ENCODE results near the gene SLC17A7. TPM values are rescaled to one million over a fixed set of nuclear protein-coding genes. Genes with fewer than 3 reads are reported as not detected.
"Not testable (repeated sequence)": the region's sequence is repeated elsewhere in the genome, so short reads cannot be mapped to it uniquely, and the experiment has no call there.

The SLC17A7 gene
- total RNA-seq (2014; rRNA removed; shearing (Covaris generic)), result 0.57 TPM in 1 of 2 replicates, not detected in the other

DNA sequence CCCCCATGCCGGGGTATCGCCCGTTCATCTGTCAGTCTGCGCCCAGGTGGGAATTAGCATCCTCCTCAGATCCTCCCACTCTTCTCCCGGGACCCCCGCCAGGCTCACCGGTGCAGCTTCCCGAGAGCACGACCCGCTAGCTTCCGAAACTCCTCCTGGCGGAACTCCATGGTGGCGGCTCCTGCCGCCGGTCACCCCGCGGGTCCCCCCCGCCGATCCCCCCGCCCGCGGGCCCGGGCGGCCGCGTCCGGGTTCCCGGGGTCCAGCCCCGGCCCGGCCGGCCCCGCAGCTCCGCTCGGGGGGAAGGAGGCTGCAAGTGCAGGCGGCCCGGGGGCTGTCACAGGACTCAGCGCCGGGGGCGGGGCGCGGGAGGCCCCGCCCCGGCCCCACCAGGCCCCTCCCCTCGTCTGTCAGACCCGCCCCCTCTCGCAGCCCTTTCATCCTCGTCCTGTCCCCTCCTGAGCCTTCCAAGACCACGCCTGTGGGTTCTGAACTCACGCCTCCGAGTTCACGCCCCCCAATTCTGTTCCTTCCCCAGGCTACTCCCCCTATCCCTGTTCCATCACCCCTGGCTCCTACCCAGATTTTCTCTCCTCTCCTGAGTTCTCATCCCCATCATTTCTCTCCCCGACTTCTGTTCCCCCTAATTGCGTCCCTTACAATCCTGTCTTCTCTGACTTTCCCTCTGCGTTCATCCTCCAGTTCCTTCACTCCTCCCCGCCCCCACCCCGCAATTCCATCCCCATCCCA, at the start of gene SLC17A7:
Gene SLC17A7, minus strand, starts transcription at position 318 of the 750 bp plus-strand sequence. Its CDS starts 148 bp downstream, at position 170.
- DNase-seq (ENCODE audit: low read depth), result no peak

DNA sequence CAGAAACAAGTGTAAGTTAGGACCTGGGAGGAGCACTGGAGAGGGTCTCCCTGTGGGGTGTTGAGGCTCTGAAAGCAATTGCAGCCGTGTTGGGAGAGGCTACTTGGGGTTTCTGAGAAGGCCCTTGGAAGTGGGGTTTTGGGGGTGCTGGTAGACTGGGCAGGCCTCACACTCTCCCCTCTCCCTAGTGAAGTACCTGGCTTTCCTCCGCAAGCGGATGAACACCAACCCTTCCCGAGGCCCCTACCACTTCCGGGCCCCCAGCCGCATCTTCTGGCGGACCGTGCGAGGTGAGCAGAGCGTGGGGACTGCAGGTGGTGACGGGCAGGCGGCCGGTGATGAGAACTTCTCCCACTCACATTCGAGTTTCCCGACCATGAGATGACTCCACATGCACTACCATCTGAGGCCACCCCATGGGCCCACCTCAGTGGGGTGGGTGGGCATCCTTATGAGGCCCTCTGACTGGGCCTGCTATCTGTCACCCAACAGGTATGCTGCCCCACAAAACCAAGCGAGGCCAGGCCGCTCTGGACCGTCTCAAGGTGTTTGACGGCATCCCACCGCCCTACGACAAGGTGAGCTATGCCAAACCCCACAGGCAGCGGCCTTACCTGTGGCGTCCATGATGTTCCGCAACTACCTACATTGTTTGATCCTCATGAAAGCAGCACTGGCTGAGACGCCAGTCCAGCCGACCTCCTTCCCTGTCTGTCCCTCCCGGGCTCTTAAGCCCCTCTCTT, 49.1 kb upstream of the SLC17A7 start:
- DNase-seq (ENCODE audit: low read depth), result no peak

DNA sequence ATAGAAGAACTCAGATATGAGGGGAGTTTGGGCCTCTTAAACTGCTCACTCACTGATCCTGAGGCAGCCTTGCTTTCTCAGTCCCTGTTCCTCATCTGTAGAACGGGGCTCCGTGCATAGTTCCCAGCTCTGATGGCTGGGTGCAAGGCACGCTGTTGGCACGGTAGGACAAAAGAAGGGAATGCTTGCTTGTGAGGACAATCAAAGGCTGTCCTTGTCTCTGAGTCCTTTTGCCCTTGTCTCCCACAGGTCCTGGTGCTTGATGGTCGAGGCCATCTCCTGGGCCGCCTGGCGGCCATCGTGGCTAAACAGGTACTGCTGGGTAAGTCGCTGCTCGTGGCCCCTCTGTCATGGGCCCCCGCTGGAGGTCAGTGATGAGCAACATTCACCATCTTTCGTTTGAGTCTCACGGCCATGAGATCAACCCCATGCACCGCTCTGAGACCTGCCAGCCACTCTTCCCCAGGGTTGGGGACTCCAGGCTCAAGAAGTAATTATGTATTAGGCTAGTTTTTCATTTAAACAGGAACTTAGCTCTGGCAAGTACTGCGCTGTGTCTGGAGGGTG, 48.4 kb upstream of the SLC17A7 start:
- no peak for DNase-seq (ENCODE audit: low read depth)

DNA sequence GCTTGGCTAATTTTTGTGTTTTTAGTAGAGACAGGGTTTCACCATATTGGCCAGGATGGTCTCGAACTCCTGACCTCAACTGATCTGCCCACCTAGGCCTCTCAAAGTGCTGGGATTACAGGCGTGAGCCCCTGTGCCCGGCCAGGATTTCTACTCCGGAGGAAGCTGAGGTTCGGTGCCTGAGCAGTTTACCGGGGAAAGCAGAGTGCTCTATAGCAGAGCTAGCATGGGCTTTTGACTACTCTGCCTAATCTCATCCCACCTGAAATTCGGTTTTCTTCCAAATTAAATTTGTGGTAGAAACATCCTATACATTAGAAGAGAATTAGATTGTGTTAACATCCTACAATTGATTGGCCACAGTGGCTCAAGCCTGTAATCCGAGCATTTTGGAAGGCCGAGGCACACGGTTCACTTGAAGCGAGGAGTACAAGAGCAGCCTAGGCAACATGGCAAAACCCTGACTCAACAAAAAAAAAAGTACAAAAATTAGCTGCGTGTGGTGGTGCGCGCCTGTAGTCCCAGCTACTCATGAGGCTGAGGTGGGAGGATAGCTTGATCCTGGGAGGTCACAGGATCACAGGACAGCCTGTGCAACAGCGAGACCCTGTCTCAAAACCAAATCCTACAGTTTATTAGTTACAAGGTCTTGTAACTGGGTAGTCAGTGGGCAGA, 47.7 kb upstream of the SLC17A7 start:
- no peak for DNase-seq (ENCODE audit: low read depth)

DNA sequence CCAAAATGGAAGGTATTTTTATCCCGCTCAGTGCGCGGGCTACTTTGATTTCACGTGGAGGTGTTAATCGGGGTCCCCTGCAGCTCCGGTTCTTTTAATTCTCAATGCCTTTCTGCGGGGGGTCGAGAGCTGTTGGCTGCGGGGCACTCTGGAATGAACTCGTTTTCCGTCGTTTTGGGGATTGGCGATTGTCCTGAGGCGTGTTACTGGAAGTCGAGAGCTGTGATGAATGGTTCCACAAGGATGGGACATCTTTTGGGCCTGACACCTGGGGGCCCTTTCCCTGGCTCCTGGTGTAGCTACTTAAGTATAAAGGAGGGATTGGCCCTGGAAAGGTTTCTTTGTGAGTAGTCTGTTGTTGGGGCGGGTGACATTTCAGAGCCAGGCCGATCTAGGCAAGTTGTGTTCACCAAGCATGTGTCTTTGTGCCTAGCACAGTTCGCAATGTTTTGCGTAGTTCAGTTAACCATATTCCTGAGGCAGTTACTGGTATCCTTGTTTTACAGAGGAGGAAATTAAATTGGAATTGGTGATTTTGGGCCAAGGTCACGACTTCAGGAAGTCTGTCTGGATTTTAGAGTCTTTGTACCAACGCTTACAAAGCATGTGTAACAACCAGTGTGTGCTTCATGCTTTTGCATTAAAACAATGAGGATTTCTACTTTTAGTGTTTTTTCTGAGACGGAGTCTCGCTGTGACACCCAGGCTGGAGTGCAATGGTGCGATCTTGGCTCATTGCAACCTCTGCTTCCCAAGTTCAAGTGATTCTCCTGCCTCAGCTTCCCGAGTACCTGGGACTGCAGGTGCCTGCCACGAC, 46.9 kb upstream of the SLC17A7 start:
- no peak for DNase-seq (ENCODE audit: low read depth)

DNA sequence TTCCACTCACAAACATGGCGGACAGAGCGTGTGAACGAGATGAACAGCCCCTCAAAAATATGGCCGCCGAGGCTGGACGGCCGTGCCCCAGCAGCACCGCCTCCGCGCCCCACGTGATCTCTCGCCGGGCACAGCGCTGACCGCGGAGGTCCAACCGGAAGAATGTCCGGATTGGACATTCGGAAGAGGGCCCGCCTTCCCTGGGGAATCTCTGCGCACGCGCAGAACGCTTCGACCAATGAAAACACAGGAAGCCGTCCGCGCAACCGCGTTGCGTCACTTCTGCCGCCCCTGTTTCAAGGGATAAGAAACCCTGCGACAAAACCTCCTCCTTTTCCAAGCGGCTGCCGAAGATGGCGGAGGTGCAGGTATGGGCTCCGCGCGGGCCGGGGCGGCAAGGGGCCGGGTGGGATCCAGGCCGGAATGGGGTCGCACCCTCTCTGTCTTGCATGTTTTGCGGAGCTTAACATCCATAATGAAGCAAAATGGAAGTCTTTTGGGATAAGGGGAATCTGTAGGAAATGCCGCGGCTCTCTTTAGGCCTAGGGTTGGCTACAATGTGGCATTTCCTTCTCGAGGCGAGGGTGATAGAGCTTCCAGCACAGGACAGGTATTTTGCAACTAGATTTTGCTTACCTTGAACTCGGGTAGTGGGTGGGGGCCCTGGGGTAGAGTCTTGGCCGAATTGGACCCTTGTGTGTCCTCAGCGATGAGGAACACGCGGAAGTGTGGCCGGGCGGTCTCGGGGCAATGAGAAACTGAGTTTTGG, 46.1 kb upstream of the SLC17A7 start, which contains the start of gene RPL13A:
Gene RPL13A, plus strand, starts transcription at position 332 of the 769 bp plus-strand sequence. Its CDS starts 22 bp downstream, at position 354.
- DNase-seq (ENCODE audit: low read depth), result peak; percentile 99

DNA sequence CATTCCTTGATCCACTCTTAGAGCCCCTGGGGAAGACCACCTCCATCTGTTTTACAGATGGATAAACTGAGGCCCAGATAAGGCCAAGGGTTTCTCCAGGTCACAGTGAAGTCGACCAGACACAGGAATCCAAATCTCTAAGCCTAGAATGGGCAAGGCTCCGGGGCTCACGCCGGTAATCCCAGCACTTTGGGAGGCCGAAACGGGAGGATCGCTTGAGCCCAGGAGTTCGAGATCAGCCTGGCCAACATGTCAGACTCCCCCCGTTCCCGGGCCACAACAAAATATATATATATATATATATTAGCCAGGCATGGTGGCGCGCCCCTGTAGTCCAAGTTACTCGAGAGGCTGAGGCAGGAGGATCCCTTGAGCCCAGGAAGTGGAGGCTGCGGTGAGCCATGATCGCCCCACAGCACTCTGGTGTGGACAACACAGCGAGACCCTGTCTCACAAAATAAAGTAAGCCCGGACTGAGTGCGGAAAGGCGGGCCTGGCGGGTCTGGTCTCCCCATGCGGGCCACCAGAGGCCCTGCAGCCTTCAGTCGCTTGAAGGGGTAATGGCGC, 45.5 kb upstream of the SLC17A7 start:
- no peak for DNase-seq (ENCODE audit: low read depth)

DNA sequence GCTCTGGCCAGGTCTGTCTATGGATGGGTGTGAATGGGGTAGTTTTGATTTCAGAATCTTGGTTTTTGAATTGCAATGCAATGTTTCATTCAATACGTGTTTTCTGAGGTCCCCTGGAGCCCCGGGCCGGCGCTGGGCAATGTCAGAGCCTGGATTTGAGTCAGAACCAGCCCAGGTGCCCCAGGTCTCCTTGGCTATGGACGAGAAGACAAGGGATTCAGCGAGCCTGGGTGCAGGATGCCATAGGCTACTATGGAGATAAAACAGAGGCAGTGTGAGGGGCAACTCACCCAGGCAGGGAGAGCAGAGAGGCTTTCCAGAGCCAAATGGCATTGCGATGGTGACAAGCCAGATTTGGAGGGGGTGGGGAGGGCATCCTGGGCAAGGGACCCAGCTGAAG, 44.9 kb upstream of the SLC17A7 start:
- no peak for DNase-seq (ENCODE audit: low read depth)

DNA sequence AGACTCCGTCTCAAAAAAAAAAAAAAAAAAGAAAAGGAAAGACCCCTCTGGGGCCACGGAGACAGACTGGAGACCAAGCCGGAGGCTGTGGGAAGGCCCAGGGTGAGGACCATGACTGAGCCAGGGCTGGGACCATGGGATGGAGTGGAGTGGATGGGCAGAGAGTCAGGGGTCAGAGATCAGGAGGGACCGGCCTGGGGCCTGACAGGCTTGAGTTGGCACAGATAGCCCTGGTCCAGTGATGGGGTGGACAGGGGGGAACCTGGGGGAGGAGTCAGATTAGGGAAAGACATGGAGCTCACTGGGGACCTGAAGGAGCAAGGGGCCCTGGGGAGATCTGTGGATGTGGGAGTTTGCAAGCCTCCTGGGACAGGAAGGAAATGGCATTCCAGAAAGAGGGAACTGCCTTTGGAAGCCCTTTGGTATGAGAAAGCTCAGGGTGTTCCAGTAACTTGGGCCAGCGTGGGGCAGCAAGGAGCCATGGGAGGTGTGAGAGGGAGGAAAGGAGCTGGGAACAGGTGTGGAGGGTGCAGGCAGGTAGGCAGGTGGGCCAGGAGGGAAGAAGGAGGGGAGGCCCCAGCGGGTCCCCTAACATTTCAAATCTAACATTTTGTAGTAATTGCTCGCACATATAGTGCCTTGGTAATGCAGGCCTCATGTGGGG, 39.8 kb upstream of the SLC17A7 start:
- no peak for DNase-seq (ENCODE audit: low read depth)

DNA sequence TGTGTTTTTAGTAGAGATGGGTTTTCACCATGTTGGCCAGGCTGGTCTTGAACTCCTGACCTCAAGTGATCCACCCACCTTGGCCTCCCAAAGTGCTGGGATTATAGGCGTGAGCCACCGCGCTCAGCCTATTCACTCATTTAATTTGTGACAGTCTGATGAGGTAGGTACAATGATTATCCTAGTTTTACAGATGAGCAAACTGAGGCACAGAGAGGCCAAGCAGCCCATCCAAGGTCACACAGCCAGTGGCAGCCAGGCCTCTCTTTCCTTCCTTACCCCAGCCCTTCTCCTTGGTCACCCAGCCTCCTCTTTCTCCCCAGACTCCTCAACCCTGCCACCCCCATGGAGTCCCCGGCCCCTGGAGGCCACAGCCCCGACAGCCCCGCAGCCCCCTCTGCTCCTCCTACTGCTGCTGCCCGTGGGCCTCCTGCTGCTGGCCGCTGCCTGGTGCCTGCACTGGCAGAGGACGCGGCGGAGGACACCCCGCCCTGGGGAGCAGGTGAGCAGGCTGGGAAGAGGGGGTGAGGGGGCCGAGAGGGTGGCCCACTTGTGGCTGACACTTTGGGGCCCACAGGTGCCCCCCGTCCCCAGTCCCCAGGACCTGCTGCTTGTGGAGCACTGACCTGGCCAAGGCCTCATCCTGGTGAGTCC, 38.8 kb upstream of the SLC17A7 start:
- DNase-seq (ENCODE audit: low read depth), result no peak

DNA sequence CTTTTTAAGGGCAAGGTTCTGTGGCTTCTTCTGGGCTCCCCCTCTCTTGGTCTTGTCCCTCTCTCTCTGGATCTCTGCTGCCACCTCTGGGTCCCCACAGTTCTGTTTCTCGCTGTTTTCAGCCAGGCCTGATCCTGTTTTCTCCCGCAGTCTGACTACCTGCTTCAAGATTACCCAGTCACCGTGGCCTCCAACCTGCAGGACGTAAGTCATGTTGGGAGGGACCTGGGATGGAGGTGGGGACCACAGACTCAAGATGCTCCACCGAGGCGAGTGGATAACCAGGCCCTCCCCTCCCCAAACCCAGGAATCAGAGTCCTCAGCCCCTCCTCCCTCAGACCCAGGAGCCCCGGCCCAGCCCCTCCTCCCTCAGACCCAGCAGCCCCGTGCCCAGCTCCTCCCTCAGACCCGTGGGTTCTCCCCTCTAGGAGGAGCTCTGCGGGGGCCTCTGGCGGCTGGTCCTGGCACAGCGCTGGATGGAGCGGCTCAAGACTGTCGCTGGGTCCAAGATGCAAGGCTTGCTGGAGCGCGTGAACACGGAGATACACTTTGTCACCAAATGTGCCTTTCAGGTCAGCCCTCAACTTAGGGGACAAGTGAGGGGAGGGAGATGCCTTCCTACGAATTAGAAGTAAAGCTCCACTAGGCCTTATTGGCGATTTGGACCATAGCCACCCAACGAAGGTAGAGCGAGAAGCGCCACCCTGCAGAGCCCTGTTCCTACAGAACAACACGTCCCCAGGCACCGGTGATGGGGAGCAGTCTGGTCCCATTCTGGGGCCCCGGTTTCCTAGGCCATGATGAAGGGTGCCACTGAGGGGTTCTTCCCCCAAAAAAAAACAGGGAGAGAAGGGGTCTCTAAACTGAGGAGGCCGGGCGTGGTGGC, 34.9 kb upstream of the SLC17A7 start:
- DNase-seq (ENCODE audit: low read depth), result no peak

DNA sequence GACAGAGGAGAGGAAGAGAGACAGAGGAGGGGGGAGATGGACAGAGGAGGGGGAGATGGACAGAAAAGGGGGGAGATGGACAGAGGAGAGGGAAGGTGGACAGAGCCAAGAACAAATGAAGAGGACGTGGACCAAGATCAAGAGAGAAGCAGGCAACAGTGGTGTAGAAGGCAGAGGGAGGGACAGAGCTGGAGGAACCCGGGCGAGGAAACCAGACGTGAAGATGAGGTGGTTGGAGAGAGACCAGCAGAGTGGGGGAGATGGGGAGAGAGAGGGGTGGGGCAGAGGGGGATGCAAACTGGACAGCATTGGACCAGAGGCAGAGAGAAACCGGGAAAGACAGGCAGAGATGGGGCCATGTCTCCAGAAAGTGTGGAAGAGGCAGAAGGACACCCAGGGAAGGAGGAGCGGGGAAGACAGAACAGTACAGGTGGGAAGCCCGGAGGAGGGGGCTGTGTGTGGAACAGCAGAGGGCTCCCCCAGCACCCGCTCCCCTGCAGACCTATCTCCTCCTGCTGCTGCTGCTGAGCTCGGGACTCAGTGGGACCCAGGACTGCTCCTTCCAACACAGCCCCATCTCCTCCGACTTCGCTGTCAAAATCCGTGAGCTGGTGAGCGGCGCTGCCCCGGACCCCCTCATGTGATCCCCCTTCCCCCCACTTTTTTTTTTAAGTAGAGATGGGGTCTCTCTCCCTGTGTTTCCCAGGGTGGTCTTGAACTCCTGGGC, 34.0 kb upstream of the SLC17A7 start:
- no peak for DNase-seq (ENCODE audit: low read depth)

DNA sequence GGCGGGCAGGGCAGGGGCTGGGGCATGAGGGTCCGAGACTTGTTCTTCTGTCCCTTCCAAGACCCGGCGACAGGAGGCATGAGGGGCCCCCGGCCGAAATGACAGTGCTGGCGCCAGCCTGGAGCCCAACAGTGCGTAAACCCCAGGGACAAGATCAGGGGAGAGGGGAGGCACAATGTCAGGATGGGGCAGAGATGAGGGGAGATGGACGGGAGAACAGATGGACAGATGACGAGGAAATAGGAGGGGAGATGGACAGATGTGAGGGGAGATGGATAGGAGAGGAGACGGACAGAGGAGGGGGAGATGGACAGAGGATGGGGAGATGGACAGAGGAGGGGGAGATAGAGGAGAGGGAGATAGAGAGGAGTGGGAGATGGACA, 33.2 kb upstream of the SLC17A7 start:
- DNase-seq (ENCODE audit: low read depth), result no peak

DNA sequence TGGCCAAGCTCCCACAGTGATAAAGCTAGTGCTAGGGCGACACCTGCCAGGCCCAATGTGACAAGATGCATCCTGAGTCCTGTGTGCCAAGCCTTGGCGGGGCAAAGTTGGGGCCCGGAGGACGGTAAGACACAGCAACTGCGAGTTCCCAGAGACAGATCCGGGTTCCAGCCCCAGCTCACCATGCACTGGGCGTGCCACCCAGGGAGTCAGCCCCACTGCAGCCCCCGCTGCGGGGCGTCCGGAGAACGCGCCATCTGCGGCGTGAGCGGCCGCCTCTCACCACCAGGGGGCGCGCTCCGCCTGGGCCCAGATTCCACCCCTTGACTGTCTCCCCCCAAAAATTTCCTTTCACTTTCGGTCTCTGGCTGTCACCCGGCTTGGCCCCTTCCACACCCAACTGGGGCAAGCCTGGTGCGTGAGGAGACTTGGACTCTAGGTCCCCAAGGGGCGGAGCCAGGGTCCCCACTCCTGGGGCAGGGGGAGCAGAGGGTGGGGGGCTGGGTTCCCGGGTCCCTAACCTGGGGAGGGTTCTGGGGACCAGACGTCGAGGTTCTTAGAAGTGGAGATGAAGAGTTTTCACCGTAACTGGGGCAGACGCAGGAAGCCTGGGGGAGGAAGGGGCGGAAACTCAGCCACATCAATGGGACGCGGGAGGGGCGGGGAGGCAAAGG, 32.7 kb upstream of the SLC17A7 start, which contains the start of gene FLT3LG:
Gene FLT3LG, plus strand, starts transcription at position 348 of the 674 bp plus-strand sequence. CDS start 425 bp downstream, outside the sequence.
- DNase-seq (ENCODE audit: low read depth), result peak; percentile 81

DNA sequence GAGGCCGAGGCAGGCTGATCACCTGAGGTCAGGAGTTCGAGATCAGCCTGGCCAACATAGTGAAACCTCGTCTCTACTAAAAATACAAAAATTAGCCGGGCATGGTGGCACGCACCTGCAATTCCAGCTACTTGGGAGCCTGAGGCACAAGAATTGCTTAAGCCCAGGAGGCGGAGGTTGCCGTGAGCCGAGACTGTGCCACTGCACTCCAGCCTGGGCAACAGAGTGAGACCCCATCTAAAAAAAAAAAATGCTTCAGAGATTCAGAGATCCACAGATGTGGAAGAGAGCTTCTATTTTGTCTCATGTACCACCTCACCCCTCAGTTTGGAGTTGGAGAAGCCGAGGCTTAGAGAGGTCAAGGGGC, 32.2 kb upstream of the SLC17A7 start:
- DNase-seq (ENCODE audit: low read depth), result not testable (repeated sequence)

DNA sequence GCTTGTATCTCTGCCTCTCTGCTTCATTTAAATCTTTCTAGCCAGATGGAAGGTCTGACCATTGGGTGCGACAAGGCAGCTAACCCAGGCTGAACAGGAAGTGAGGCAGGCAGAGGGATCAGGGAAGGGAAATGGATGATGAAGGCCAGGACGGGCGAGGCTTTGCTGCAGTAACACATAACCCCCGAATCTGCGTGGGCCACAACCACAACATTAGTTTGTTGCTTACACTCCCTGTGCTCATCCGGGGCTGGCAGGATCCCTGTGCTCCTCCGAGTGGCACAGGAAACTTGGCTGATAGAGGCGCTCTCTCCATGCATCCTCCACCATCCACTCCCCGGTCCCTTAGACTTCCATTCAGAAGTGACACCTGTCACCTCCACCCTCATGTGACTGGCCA, 31.6 kb upstream of the SLC17A7 start:
- DNase-seq (ENCODE audit: low read depth), result no peak

DNA sequence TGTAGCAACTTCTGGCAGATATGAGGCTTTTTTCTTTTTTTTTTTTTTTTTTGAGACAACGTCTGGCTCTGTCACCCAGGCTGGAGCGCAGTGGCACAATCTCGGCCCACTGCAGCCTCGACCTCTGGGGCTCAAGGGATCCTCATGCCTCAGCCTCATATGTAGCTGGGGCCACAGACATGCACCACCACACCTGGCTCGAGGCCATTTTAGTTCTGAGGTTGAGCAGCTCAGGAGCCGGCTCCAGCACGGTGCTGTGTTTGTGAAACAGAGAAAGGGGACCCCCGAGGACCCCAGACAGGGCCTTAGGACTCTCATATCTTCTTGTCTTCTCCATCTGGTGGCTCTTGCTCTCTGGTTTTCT, 29.3 kb upstream of the SLC17A7 start:
- no peak for DNase-seq (ENCODE audit: low read depth)
